NCI-H748 (cell line): ENCODE data around the gene NCOA1.

Source experiments
- DNase-seq: peaks from one replicate; lab custom pipeline; 2025; ENCODE audit not compliant: unreplicated experiment; lab: John Stamatoyannopoulos, UW

NCOA1 gene

DNA sequence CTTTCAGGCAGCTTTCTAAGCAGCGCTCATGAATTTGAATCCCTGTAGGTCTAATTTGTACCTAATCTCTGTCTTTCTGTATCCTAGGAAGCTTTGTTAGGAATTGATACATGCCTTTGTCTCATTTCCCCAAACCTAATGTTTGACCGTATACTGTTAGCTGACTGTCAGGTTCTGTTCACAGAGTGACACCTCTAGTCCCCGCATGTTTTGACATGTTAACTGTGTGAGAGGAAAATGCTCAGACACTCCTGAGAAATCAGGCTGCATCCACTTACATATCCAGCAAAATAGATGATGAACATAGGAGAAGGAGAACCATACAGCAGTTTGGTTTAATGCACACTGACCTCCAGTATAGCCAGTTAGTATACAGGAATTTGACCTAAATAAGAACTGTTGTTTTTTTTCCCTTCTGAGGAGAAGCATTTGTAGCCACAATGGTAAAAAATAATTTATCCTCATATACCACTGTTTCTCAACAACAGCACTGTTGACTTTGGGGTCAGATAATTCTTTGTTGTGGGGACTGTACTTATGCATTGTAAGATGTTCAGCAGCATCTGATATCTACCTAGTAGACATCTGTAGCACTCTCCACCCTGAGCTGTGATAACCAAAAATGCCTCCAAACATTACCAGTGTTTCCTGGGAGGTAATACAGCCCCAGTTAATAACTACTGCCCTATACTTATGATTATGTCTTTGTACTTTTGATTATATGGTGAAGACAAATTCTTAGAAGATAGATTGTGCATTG is 130.9 kb downstream of the NCOA1 start:
- DNase-seq, result no peak

DNA sequence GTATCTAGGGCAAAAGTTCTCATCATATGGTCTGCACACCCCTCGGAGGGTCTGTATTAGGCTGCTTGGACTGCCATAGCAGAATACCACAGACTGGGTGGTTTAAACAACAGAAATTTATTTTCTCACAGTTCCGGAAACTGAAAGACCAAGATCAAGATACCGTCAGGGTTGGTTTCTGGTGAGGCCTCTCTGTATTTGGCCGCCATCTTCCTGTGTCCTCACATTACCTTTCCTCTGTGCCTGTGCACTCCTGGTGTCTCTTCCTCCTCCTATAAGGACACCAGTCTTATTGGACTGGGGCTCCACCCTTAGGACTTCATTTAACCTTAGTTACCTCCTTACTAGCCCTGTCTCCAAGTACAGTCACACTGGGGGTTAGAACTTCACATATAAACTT is 132.5 kb downstream of the NCOA1 start:
- no peak for DNase-seq

DNA sequence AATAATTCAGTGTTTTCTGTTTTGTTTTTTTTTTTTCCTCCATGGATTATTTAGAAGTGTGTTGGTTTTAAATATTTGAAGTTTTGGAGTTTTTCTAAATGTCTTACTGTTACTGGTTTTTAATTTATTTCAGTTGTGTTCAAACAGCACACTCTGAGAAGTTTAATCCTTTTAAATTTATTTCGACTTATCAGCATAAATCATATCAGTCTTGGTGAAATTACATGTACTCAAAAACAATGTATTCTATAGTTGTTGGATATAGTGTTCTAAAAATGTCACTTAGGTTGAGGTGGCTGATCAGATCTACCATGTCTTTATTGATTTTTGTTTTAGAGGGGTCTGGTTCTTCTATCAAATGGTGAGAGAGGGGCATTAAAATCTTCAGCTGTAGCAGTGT is 134.7 kb downstream of the NCOA1 start:
- no peak for DNase-seq

DNA sequence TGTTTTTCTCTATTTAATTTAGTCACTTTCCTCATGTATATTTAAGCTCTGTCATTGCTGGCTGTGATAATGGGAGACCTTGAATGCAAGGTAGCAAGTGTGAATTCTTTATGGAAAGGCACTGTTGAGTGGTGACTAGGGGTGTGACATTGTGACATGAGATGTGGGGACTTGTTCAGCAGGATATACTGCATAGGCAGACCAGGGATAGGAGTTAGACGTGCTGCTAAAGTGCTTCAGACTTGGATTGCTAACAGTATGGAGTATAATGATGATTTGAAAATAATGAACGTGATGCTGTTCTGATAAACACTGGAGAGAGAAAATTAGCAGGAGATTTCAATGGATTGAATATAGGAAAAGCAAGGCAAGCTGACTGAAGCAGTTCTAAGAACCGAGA is 135.1 kb downstream of the NCOA1 start:
- peak; percentile 63 for DNase-seq

DNA sequence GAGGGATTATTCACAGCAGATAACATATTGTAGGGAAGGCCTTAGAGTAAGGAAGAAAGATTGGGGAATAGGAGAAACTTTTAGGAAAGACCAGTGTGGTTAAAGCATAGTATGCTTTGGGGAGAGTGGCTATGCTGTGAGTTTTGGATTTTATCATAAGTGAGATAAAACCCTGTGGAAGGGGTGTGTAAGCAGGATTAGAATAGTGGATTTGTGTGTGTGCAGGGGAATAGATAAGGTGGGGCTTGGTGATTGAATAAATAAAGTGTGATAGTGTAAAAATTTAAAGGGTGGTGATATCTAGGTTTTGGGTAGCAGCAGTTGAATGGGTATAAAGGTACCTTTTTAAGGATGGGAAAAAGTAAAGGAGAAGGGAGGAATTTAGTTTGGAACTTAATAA is 137.7 kb downstream of the NCOA1 start:
- DNase-seq, result no peak

DNA sequence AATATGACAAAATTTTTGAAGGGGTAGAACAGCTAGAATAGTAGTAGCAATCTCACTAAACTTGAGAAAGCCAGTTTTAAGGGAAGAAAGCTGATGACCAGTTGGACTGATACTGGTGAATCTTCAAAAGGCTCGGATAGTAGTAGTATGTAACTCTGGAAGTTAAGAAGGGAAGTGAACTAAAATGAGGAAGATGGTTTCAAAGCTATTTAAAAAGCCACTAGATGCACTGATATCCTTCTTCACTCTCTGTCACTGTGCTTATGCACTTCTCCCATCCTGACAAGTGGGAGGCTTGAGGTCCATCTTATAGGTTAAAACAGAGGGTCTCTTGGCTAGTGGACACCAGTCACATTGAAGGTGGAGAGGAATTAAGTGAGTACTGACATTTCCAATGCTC is 141.1 kb downstream of the NCOA1 start:
- DNase-seq, result no peak

DNA sequence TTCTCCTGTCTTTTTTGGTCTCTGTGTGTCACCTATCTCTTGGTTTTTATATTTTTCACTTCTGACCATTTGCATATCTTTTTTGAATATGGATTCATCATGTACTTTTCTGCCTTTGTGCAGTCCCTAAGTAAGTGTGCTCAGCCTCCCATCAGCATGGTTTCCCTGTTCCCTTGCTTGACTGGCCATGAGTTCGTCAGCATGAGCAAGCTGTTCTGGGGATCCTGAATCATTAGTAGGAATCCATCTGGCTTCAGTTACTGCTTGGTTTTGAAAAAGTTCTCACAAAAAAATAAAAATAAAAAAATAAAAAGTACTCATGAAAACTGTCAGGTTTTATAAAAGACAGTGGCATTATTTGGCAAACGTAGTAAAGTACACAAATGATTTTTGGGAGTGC is 144.1 kb downstream of the NCOA1 start:
- DNase-seq, result no peak

DNA sequence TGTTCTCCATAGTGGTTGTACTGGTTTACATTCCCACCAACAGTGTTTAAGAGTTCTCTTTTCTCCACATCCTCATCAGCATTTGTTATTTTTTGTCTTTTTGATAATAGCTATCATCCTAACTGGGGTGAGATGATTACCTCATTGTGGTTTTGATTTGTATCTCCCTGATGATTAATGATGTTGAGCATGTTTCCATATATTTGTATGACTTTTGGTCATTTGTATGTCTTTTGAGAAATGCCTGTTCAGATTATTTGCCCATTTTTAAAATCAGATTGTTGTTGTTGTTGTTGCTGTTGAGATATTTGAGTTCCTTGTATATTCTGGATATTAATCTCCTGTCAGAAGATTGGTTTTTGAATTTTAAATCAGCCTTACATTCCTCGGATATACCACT is 147.5 kb downstream of the NCOA1 start:
- no peak for DNase-seq

DNA sequence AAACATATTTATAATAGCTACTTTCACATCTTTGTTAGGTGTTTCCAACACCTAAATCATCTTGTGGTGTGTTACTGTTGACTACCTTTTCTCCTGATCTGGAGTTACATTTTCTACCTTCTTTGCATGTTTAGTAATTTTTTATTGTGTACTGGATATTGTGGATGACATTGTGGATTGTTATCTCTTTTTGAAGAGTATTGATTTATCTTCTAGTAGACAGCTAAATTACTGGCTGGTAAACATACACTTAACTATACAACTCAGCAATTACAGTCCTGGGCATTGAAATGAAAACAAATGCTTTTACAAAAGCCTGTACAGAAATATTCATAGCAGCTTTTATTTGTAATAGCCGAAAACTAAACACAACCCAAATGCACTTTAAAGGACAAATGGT is 151.3 kb downstream of the NCOA1 start:
- DNase-seq, result peak; percentile 82

DNA sequence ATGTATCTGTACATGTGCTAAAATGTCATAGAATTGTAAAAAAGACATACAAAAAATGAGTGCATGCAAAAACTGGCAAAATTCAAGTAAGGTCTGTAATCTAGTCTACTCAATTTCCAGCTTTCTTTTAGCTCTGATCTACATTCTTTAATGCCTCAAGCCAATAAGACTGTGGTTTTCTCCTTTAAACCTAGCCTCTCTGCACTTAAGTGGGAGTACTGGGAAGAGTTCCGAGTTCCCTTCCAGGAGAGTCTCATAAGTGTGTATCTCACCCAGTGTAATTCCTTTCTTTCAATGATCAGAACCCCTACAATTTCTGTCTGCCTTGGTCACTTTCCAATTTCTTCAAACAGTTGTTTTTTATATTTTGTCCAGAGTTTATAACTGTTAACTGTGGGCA is 152.0 kb downstream of the NCOA1 start:
- DNase-seq, result no peak

DNA sequence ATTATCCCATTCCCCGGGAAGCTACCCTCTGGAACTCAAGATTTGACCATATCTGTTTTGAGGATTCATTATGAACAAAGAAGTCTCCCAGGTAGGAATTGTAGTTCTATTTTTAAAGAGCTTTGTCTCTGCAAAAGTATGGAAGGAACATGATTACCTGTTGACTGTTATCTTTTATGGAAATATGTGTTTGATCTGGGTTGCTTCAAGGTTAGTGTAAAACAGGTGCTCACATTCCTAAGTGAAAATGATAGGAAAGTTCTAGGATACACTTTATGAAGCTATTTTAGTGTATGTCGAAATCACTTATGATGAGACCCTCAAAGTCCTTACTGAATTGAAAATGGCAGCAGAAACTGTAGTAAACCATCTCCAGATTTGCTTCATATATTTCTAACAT is 153.0 kb downstream of the NCOA1 start:
- DNase-seq, result no peak

DNA sequence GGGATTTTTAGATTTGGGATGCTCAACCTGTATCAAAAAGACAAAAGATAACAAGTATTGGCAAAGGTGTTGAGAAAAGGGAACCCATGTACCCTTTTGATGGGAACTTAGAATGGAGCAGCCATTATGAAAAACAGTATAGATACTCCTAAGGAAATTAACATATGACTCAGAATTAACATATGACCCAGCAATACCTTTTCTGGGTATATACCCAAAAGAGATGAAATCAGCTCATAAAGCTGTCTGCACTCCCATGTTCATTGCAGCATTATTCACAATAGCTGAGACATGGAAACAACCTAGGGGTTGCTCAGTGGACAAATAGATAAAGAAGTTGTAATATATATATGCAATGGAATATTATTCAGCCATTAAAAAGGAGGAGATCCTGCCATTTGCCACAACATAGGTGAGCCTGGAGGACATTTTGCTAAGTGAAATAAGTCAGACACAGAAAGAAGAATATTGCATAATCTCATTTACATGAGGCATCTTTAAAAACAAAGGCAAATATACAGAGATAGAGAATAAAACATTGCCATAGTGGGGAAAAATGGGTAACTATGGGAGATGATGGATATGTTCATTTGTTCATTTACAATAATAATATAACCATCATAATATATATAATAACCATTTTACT is 160.1 kb downstream of the NCOA1 start:
- no peak for DNase-seq

DNA sequence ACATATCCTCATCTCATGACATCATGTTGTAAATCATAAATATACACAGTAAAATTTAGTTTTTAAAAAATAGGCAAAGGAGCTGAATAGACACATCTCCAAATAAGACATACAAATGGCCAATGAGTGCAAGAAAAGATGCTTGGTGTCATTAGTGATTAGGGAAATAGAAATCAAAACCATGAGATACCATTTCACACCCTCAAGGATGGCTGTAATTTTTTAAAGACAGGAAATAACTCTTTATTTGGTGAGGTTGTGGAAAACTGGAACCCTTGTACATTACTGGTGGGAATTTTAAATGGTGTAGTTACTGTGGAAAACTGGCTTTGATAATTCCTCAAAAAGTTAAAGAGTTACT is 160.6 kb downstream of the NCOA1 start:
- no peak for DNase-seq

DNA sequence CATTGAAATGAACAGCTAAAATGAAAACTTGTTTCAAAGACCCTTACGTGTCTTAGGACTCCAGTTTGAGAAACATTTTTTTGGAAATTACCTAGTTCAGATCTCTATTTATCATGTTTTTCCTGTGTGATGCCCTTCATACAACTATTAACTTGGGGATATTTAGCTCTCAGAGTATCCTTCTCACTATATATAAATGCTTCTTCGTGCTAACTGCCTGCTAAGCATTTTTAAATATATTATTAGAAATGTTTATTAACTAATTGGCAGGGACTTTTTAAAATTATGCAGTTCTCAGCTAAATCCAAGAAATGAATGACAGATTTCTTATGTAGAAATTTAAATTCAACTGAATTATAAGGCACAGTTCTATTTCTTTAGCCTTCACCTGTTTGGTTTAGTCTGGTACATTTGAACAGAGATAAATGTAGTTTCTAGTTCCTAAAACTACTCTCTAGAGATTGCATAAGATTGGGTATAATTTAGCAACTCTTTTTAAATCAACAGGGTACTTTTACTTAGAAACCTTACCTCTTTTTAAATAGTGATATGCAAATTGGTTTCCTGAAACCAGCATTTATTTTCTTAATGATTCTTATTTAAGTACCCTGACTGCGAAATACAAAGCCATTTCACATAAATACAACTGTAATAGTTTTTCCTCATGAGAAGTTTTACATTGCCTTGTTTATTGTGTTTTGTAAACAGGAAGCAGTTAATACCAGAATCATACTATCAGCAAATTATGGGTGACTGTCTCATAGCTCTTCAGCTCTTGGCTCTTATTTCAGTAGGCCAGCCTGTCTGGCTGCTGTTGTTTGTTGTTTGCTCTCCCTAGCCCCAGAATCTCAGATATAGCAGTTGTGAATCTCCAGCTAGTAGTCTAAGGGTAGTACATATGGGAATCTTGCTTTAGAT is 161.5 kb downstream of the NCOA1 start:
- no peak for DNase-seq

DNA sequence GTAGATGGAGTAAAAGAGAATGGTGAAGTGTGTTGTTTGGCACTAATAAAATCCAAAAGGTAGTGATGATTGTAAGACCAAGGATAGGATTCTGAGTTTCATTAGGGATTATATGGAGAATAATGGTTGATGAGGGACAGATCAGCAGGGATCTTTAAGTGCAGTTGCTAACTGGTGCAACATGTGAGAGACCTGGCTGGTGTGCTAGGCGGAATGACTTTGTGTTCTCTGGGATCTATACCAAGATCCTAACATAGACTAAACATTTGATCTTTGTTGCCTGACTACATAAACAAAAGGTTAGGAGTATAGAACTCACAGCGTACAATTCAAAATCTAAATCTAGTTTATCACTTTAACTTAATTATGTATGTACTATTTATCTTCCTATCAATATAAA is 166.8 kb downstream of the NCOA1 start:
- DNase-seq, result no peak

DNA sequence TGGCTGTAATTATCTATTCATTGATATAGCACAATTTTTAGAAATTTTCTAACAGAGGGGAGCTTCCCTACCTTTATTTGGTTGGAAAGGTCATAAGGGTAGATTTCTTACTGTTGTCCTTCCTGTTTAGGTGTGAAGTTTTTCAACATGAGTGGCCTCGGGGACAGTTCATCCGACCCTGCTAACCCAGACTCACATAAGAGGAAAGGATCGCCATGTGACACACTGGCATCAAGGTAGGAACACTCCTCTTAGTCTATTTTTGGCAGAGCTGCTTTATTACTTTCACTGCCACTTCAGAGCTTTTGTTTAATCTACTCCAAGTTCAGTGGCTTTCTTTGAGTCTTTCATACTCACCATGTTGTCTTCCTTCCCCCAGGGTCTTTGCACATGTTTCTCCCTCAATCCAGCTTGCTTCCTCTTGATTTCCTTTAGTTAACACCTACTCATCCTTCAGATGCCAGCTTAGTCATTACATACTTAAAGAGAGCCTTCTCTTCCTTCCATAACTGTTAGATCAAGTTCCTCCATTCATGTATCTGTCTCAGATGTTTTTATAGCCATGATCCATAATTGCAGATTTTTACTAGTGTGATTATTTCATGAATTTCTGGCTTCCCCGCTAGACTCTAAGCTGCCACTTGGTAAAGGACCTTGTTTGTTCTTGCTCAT is 167.6 kb downstream of the NCOA1 start:
- no peak for DNase-seq

DNA sequence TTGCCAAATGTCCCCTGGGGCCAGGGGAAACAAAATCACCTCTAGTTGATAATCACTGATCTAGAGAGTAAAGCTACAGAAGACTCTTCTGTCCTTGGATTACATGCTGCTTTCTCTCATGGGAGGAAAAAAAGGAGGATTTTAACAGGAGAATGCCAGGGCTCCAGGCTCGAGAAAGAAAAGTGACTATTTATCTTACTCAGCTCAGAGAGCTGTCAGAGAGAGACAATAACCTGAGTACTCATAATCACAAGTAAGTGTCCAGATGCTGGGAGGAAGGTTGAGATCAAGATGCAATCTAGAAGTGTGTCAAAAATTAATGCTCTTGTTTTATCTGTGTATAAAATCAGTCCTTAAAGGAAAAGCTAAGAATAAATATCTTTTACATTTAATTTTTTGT is 168.8 kb downstream of the NCOA1 start:
- no peak for DNase-seq

DNA sequence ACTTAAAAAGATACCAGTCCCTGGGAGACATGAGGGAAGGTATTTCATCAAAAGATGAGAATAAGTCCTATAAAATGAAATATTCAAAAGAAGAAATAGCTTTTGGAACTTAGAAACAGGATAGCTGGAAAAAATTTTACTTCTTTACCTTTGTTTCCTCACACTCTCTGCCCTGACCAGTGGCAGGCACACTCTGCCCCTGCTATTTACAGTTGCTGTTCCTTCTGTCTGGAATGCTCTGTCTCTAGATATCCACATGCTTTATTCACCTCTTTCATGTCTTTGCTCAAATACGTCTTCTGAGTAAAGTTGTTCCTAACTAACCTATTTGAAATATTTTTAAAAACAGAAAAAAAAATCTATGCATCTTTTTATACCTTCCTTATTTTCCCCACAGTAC is 176.5 kb downstream of the NCOA1 start:
- no peak for DNase-seq

DNA sequence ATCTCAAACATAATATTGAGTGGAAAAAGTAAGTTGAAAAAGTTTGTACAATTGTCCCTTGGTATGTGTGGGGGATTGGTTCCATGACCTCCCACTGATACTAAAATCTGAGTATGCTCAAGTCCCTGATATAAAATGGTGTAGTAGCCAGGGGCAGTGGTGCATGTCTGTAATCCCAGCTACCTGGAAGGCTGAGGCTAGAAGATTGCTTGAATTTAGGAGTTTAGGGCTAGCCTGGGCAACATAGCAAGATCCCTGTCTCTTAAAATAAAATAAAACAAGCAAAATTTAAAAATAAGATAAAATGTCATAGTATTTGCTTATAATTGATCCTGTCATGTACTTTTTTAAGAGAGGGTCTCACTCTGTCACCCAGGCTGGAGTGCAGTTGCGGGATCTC is 180.2 kb downstream of the NCOA1 start:
- no peak for DNase-seq

DNA sequence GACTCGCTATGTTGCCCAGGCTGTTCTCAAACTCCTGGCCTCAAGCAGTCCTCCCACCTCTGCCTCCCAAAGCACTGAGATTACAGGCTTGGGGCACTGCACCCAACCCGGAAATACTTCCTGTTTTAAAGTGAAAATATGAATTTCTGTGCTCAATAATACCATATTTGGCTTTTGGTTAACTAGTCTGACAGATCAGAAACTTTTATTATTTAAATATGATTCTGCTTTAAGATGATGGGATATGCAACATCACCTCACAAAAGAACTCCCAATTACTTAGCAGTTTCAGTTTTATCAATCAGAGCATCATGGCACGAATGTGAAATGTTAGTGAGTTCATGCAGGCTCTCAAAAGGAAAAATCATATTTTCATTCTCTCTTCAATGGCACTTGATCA is 181.5 kb downstream of the NCOA1 start:
- DNase-seq, result no peak

DNA sequence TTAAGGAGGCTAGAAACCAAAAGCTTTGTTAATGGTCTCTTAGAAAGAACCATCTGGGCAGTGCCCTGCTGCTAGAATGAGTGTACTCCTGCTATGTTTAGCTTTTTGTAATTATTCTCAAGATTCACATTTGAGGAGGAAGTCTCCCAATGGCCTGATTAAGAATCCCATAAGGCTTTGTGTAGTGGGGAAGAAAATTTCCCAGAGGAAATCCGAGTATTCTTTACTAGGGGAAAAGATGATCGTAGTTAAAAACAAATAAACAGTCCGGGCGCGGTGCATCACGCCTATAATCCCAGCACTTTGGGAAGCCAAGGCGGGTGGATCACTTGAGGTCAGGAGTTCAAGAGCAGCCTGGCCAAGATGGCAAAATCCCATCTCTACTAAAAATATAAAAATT is 184.3 kb downstream of the NCOA1 start:
- DNase-seq, result no peak
